ENCODE data around the gene TPP2.

TPP2 gene

GRCh38 chr13:102638741-102639140 lies 42.0 kb downstream of the TPP2 start:
- H3K27ac ChIP-seq = no peak overlapping the region
- no peak for TF ChIP-seq ZFX (IDR thresholded peaks at IDR 0.05)
- TF ChIP-seq CTCF (conservative IDR thresholded peaks at IDR 0.05) = no peak

GRCh38 chr13:102642029-102642428 lies 45.2 kb downstream of the TPP2 start:
- no peak overlapping the region for H3K27ac ChIP-seq

GRCh38 chr13:102642475-102642874 lies 45.7 kb downstream of the TPP2 start:
- H3K27ac ChIP-seq = no peak overlapping the region
- no peak for TF ChIP-seq ZFX (IDR thresholded peaks at IDR 0.05)
- no peak for TF ChIP-seq CTCF (conservative IDR thresholded peaks at IDR 0.05)

More at GRCh38 chr13:102642029-102642428, 45.2 kb downstream of the TPP2 start:
- TF ChIP-seq CTCF (conservative IDR thresholded peaks at IDR 0.05) (no peak), ZFX (IDR thresholded peaks at IDR 0.05) (no peak)

- no peak overlapping the region for H3K27ac ChIP-seq
- TF ChIP-seq ZFX (IDR thresholded peaks at IDR 0.05) = no peak
- no peak for TF ChIP-seq CTCF (conservative IDR thresholded peaks at IDR 0.05)
Observed at GRCh38 chr13:102643656-102644055, 46.9 kb downstream of the TPP2 start.

- no peak overlapping the region for H3K27ac ChIP-seq
- TF ChIP-seq CTCF (conservative IDR thresholded peaks at IDR 0.05) (no peak), ZFX (IDR thresholded peaks at IDR 0.05) (no peak)
Observed at GRCh38 chr13:102645701-102646100, 48.9 kb downstream of the TPP2 start.

GRCh38 chr13:102648046-102648445 lies 51.3 kb downstream of the TPP2 start:
- TF ChIP-seq ZFX (IDR thresholded peaks at IDR 0.05) (no peak), CTCF (conservative IDR thresholded peaks at IDR 0.05) (no peak)
- no peak overlapping the region for H3K27ac ChIP-seq

- no peak for TF ChIP-seq ZFX (IDR thresholded peaks at IDR 0.05)
- no peak for TF ChIP-seq CTCF (conservative IDR thresholded peaks at IDR 0.05)
Observed at GRCh38 chr13:102650444-102650843, 53.7 kb downstream of the TPP2 start.

More at GRCh38 chr13:102650444-102650843, 53.7 kb downstream of the TPP2 start:
- no peak overlapping the region for H3K27ac ChIP-seq
